MCF 10A (cell line): ENCODE measurements around the gene RELN. TPM values are rescaled to one million over a fixed set of nuclear protein-coding genes. Genes with fewer than 3 reads are reported as not detected.

Experiments
- BruUV-seq: library from RNA; stranded (reverse); fragments of 400-500 nt; replicated peaks from 2 replicates; lab custom pipeline; 2021; lab: Mats Ljungman, UMichigan
- CTCF ChIA-PET: fragments of 300-600 bp; sonication (Branson Sonifier 250); formaldehyde crosslinking; extraction: SDS; loops from one replicate; lab custom pipeline; 2021; ENCODE audit warnings: antibody characterized with exemption, inconsistent platforms; lab: Yijun Ruan, JAX
- POLR2A ChIA-PET: fragments of 300-600, 350-650 bp; sonication (Branson Sonifier 250); formaldehyde crosslinking; extraction: SDS; loops from one replicate; lab custom pipeline; 2020; ENCODE audit warnings: antibody characterized with exemption, inconsistent platforms; lab: Yijun Ruan, JAX
- DNase-seq: peaks from one replicate; pipeline ENCODE4 v3.0.0-alpha.2; 2018; ENCODE audit not compliant: unreplicated experiment
- H3K27ac Mint-ChIP-seq: one replicate; pipeline ENCODE4 v1.8.0; 2022; ENCODE audit warnings: mild to moderate bottlenecking, low read depth, mixed read lengths; ENCODE audit not compliant: unreplicated experiment
- H3K27me3 Mint-ChIP-seq: one replicate; pipeline ENCODE4 v1.8.0; 2022; ENCODE audit warnings: mixed read lengths; ENCODE audit not compliant: insufficient read depth, unreplicated experiment
- H3K36me3 Mint-ChIP-seq: one replicate; pipeline ENCODE4 v1.8.0; 2022; ENCODE audit warnings: mild to moderate bottlenecking, moderate library complexity, mixed read lengths; ENCODE audit not compliant: insufficient read depth, unreplicated experiment
- H3K4me1 Mint-ChIP-seq: one replicate; pipeline ENCODE4 v1.8.0; 2022; ENCODE audit warnings: mixed read lengths; ENCODE audit not compliant: insufficient read depth, unreplicated experiment
- H3K4me3 Mint-ChIP-seq: one replicate; pipeline ENCODE4 v1.8.0; 2022; ENCODE audit warnings: mild to moderate bottlenecking, moderate library complexity, mixed read lengths; ENCODE audit not compliant: unreplicated experiment
- H3K9me3 Mint-ChIP-seq: one replicate; pipeline ENCODE4 v1.8.0; 2022; ENCODE audit warnings: mixed read lengths; ENCODE audit not compliant: unreplicated experiment
- intact Hi-C: fragments of 100-400 bp; cut with micrococcal nuclease; formaldehyde crosslinking; loops from 2 replicates; pipeline ENCODE4 v1.14.1; 2022
- total RNA-seq: library from RNA; stranded (reverse); gene quantifications from 2 replicates; pipeline ENCODE4 v1.2.3, GENCODE V29; 2022
- TF ChIP-seq, protein P1 (sequence below): fragments of 200-600 bp; IDR thresholded peaks from one replicate; pipeline ENCODE4 v1.8.0; 2022; ENCODE audit warnings: antibody characterized with exemption, mild to moderate bottlenecking; ENCODE audit not compliant: unreplicated experiment

The RELN gene
- total RNA-seq, 1 experiment from 2014 or later: not detected

- Mint-ChIP-seq H3K27me3 (no peaks in the 10 kb centered on the region), H3K4me3 (no peak overlapping the region), H3K9me3 (peaks cover 7% of the 10 kb centered on the region), H3K27ac (no peak overlapping the region), H3K4me1 (no peaks in the 10 kb centered on the region), H3K36me3 (no peaks in the 10 kb centered on the region)
- intact Hi-C loops: no loop called here
- TF ChIP-seq, protein P1, sequence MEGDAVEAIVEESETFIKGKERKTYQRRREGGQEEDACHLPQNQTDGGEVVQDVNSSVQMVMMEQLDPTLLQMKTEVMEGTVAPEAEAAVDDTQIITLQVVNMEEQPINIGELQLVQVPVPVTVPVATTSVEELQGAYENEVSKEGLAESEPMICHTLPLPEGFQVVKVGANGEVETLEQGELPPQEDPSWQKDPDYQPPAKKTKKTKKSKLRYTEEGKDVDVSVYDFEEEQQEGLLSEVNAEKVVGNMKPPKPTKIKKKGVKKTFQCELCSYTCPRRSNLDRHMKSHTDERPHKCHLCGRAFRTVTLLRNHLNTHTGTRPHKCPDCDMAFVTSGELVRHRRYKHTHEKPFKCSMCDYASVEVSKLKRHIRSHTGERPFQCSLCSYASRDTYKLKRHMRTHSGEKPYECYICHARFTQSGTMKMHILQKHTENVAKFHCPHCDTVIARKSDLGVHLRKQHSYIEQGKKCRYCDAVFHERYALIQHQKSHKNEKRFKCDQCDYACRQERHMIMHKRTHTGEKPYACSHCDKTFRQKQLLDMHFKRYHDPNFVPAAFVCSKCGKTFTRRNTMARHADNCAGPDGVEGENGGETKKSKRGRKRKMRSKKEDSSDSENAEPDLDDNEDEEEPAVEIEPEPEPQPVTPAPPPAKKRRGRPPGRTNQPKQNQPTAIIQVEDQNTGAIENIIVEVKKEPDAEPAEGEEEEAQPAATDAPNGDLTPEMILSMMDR: no peak
- DNase-seq: no peak
- POLR2A ChIA-PET: interaction anchor here (0.6 kb wide), 1 partner anchor 25 kb away, joined by 3 read pairs; no protein-coding TSS in a partner anchor
- BruUV-seq: no TSS peak
- CTCF ChIA-PET: interaction anchor here (0.6 to 0.7 kb wide), 2 partner anchors 21 to 248 kb away, joined by 3 to 4 read pairs; no protein-coding TSS in a partner anchor
These were observed 337.7 kb downstream of the RELN start for GRCh38 chr7:103651593-103652377.

DNA sequence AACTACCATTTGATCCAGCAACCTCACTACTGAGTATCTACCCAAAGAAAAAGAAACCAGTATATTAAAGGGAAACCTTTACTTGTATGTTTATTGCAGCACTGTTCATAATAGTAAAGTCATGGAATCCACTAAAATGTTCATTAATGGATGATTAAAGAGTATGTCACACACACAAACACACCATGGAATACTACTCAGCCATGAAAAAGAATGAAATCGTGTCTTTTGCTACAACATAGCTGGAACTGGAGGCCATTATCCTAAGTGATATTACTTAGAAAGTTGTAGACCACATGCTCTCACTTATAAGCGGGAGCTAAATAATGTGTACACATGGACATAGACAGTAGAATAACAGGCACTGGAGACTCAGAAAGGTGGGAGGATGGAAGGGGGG is 340.4 kb downstream of the RELN start:
- TF ChIP-seq, protein P1: no peak
- no TSS peak for BruUV-seq
- ChIA-PET CTCF (no interaction called here), POLR2A (interaction anchor here (0.9 kb wide), 1 partner anchor 17 kb away, joined by 3 read pairs; no protein-coding TSS in a partner anchor)
- Mint-ChIP-seq H3K27ac (no peak overlapping the region), H3K4me1 (no peaks in the 10 kb centered on the region), H3K36me3 (no peaks in the 10 kb centered on the region), H3K27me3 (no peaks in the 10 kb centered on the region), H3K9me3 (peaks cover 7% of the 10 kb centered on the region), H3K4me3 (no peak overlapping the region)
- DNase-seq: no peak
- intact Hi-C loops: no loop called here

DNA sequence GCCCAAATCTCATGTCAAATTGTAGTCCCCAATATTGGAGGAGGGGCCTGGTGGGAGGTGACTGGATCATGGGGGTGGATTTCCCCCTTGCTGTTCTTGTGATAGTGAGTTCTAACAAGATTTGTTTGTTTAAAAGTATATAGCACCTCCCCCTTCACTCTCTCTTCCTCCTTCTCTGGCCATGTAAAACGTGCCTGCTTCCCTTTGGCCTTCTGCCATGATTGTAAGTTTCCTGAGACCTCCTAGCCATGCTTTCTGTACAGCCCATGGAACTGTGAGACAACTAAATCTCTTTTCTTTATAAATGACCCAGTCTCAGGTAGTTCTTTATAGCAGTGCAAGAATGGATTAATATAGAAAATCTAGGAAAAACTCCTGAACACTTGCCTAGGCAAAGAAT is 341.3 kb downstream of the RELN start:
- Mint-ChIP-seq H3K27me3 (no peaks in the 10 kb centered on the region), H3K27ac (no peak overlapping the region), H3K9me3 (peaks cover 7% of the 10 kb centered on the region), H3K4me3 (no peak overlapping the region), H3K4me1 (no peaks in the 10 kb centered on the region), H3K36me3 (no peaks in the 10 kb centered on the region)
- intact Hi-C loops: no loop called here
- ChIA-PET CTCF (no interaction called here), POLR2A (no interaction called here)
- TF ChIP-seq, protein P1: no peak
- BruUV-seq: no TSS peak
- DNase-seq: no peak

DNA sequence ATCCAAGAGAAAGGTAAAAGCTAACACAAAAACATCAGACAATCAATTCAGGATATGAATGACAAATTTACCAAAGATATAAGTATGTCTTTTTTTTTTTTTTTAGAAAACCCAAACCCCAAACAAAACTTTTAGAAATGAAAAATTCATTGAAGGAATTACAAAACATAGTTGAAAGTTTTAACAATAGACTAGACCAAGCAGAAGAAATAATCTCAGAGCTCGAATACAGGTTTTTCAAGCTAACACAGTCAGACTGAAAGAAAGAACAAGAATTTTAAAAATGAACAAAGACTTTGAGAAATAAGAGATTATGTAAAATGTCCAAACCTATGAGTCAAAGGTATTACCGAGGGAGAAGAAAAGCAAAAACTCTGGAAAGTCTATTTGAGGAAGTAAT is 345.1 kb downstream of the RELN start:
- no TSS peak for BruUV-seq
- ChIA-PET CTCF (no interaction called here), POLR2A (no interaction called here)

More for the DNA sequence above, 345.1 kb downstream of the RELN start:
- intact Hi-C loops: no loop called here
- Mint-ChIP-seq H3K27ac (no peak overlapping the region), H3K4me1 (no peaks in the 10 kb centered on the region), H3K27me3 (no peaks in the 10 kb centered on the region), H3K9me3 (peaks cover 7% of the 10 kb centered on the region), H3K4me3 (no peak overlapping the region), H3K36me3 (no peaks in the 10 kb centered on the region)
- DNase-seq: no peak
- TF ChIP-seq, protein P1: no peak
